ENCODE measurements around the gene FIGLA.

FIGLA gene

GRCh38 chr2:70769450-70769849 lies 21.0 kb downstream of the FIGLA start:
- DNase-seq, result no peak

DNA sequence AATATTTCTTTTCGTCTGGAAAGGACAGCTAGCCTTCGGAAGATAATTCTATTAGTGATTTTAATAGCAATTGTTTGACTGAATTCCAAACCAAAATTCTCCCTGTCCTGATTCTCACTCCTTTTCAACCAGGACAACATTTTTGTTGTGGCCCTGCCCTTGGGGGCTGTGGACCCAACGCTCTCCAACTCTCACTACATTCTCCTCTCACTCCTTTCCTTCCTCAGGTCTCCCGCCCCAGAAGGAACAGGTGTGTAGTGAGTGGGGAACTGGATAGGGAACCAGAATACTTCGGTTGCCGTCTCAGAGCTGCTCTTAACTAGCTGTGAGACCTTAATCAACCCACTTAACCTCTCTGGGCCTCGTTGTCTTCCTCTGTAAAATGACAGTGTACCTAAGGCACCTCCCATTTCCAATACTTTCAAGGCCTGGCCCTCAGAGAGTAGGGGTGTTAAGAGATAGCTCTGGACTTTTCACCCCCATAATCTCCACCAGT lies 21.8 kb downstream of the FIGLA start:
- DNase-seq, result no peak

DNA sequence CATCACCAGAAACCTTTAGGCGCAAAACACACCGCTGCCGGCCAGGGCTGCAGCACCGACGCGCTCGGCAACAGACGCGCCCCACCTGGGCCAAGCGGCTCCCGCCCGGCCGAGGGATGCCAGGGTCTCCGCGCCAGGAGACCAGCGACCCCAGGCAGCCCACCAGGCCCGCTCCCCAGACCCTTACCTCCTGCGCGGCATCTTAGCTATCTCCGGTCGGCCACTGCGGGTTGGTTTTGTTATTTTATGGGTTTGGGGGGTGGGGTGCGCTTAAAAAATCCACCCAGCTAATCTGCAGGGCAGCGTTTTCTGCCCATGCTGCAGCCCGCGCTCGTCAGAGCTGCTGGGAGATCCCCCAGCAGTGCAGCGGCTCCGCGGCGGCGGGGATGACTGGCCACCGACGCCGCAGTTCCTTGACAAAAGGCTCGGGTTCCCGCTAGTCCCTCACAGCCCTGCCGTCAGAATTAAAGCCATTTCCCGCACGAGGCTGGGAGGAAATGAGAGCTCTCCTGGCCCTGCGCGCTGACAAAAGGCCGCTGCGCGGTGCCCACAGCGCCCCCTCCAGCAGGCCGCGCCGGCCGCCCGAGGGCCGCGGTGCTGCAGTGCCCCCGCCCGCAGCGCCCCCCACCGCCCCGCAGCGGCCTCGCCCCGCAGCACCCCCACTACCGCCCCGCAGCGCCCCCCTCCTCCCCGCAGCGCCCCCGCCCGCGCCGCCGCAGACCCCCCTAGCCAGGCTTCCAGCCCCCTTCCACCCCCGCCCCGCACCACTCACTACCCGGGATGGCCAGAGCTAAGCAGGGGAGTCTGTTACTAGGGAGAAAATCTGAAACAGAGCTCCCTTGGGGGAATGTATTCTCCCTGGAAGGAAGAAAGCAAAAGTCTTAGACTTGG lies 22.5 kb downstream of the FIGLA start, which contains the start of gene ADD2:
ADD2 (minus strand) TSS at position 502 of the 891 bp plus-strand sequence. CDS start 61,792 bp downstream, outside the sequence.
- peak; percentile 41 for DNase-seq

- no peak for DNase-seq
Measured at GRCh38 chr2:70767079-70767698, 23.3 kb downstream of the FIGLA start.

DNA sequence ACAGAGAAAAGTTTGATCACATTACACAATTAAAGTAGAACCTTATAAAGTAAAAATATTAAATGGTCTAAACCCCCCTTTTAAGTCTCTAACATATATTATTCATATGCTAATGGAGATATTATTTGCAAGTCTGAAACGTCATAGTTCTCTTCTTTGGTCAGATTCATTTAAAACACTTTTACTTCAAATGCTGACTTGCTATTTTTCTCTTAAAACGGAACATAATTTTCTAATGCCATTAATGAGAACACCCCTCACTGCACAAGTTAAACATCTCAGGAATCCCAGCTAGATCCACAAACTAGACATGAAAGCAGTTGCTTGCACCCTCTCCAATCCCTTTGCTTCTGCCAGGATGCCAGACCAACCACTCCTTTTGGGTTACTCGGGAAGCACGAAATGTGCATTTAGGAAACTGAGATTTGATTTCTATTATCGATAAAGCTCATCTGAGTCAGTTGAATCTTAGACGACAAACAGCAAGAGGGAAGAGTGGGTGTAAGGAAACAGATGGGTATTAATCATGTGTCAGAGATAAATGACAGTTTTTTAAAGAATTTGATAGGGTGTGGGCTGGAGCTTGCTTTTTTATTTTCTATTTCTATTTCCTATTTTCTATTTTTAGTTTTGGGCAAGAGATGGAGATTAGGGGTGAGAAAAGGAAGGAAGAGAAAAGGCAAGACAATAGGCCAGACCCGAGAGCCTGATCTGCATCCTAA lies 23.9 kb downstream of the FIGLA start:
- no peak for DNase-seq

DNA sequence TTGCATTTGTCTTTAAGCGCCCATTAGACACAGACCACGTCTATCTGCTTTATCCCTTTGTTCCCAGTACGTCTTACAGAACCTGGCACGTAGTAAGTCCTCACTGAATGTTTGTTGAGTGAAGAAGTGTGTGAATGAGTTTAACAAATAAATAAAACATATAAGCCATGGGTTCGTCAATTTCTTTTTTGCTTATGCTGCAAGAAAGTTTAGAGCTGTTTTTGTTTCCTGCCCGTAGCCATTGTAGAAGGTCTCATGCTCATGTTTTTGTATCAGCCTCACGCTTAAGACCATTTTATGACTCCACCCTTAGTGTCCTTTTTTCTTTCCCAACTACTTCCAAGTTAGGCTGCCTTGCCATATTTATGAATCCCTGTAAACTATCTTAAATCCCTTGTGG lies 24.9 kb downstream of the FIGLA start:
- DNase-seq, result no peak

DNA sequence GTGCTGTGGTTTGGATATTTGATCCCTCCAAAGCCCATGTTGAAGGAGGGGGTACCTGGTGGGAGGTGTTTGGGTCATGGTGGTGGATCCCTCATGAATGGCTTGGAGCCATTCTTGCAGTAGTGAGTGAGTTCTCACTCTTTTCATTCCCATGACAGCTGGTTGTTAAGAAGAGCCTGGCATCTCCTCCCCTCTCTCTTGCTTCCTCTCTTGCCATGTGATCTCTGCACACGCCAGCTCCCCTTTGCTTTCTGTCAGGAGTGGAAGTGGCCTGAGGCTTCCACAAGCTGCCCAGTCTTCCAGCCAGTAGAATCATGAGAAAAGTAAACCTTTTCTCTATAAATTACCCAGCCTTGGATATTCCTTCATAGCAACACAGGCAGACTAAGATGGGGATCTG lies 31.0 kb downstream of the FIGLA start:
- no peak for DNase-seq

DNA sequence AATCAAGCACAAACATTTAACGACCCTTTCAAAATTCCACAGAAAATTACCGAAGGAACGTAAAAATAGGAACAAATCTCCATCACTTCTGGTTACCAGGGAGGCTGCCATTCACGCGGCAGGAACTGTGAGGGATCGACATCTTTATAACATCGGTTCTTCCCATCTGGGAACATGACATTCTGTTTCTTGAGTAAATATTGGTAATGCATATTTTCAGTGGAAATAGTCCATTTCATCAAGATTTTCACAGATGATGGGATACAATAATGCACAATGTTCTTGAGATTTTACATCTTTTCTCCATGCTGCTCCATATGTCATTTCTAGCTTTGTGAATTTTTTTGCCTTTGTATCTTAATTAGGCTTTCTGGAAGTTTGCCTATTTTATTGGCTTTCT lies 32.5 kb downstream of the FIGLA start:
- no peak for DNase-seq

DNA sequence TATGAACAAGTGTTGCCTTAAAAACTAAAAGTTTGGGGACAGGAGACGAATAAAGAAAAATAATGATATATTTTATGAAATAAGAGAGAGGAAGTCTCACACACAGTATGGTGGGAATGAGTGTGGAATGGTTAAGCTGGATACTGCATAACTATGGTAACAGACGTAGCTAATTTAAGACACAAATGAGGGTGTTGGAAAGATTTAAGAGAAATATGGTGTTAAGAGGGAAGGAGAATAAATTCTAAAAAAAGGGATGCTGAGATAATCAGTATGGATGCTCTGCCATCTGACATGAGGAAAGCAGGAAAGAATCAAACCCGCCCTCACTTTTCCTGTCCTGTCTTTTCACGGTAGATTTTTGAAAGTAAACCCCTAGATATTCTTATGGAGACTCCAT lies 33.1 kb downstream of the FIGLA start:
- no peak for DNase-seq

GRCh38 chr2:70756128-70756527 lies 34.3 kb downstream of the FIGLA start:
- DNase-seq, result no peak

DNA sequence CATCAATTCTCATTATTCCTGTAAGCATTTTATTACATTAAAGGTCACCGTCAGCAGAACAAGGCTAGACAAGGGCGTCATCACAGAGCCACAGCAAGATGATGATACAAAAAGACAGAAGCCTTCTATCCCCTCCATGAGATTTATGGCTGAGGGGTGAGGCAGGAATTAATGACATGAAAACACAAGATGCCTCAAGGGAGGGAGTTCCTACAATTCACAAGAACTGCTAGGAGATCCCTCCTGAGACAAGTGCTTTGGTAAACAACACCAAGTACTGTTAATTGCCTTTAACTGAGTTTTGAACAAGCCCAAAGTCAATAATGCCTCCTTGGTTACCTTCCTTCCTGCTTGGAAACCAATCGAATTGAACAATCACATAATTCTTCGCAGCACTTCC lies 36.5 kb downstream of the FIGLA start:
- no peak for DNase-seq

DNA sequence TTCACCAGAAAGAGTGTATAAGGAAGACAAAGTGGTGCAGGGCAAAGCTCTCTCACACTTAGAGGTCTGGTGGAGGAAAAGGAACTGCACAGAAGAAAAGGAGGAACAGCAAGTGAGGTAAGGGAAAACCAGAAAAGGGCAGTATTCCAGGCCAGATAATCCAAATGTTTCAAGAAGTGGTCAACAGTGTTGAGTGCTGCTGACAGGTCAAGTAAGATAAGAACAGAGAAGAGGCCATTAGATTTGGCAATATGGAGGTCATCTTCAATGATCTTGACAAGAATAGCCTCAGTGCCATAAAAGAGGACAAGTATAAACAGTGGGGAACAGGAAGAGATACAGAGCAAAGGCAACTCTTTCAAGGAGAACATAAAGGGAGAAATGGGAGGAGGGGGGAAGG lies 37.4 kb downstream of the FIGLA start:
- no peak for DNase-seq

GRCh38 chr2:70752396-70752795 lies 38.0 kb downstream of the FIGLA start:
- no peak for DNase-seq

DNA sequence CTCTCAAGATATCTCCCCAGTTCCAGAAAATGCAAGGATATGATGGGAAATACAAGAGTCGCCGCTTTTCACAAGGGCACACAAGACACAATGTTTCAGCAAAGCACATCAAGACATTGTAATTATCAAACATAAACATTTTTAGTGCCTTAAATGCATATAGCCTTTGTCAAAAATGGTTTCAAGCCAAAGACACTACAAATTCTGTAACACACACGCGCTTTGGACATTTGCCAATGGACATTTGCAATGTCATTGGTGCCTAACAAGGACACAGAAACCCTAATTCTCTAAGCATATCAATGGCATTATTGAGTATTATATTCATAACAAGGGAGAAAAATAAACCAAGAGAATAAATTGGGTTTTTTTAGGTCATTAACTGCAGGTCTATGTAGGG lies 38.6 kb downstream of the FIGLA start:
- DNase-seq, result no peak

GRCh38 chr2:70750320-70750719 lies 40.1 kb downstream of the FIGLA start:
- no peak for DNase-seq

GRCh38 chr2:70748002-70748784 lies 42.2 kb downstream of the FIGLA start:
- DNase-seq, result no peak

DNA sequence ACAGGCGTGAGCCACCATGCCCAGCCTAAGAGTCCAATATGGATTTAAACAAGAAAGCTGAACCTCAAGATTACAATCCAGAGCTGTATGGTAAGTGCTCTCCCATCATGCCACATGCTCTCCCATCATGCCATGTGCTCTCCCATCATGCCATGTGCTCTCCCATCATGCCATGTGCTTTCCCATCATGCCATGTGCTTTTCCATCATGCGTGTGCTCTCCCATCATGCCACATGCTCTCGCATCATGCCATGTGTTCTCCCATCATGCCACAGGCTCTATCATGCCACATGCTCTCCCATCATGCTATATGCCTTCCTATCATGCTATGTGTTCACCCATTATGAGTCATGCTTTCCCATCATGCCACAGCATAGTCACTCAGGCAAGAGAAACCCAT lies 43.2 kb downstream of the FIGLA start:
- DNase-seq, result no peak

- no peak for DNase-seq
Measured at GRCh38 chr2:70746094-70746974, 44.1 kb downstream of the FIGLA start.

- DNase-seq, result no peak
Measured at GRCh38 chr2:70745276-70745825, 45.1 kb downstream of the FIGLA start.

DNA sequence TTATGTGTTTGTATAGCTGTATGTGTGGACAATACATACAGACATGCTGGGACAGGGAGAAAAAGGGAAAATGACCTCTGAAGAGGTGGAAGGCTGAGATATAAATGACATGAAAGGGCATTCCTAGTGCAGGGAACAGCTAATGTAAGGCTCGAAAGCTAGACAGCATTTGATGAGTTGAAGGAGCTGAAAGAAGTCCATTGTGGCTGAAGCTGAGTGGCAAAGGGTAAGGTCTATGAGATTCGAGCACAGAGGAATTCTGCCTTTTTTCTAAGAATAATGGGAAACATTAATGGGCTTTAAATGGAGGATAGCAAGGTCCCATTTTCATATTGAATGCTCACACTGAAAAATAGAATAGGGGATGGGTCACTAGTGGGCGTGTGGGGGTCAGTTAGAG lies 46.0 kb downstream of the FIGLA start:
- DNase-seq, result no peak

- DNase-seq, result no peak
Measured at GRCh38 chr2:70743677-70744076, 46.8 kb downstream of the FIGLA start.

Data from EL (cell line).